NCI-H82 (cell line): ENCODE results near the gene TULP4.

Experiments
- DNase-seq: peaks from one replicate; lab custom pipeline; 2025; lab: John Stamatoyannopoulos, UW

Gene TULP4

DNA sequence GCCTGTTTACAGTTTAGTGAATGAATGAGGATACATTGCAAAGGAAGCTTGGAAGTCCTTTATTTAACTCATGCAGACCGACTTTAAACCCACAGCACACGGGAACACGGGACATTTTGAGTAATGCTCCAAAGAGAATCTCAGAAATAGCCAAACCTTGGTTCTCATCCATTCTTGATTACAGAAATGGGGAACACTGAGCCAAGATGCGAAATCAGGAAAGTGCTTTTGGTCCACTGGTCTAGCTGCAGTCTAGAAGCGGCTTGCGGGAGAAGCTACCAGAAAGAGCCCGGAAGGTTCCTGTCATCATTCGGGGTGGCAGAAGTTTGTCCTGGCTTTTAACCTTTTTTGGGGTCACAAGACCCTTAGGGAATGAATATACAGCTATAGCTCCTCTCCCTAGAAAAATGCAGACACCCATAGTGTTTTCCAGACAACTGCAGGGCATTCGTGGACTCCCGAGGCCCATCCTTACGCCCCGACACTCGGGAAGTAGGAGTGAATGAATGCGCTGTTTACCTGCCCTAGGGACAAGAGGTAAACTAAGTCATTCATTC, 247.2 kb downstream of the TULP4 start:
- DNase-seq: no peak

DNA sequence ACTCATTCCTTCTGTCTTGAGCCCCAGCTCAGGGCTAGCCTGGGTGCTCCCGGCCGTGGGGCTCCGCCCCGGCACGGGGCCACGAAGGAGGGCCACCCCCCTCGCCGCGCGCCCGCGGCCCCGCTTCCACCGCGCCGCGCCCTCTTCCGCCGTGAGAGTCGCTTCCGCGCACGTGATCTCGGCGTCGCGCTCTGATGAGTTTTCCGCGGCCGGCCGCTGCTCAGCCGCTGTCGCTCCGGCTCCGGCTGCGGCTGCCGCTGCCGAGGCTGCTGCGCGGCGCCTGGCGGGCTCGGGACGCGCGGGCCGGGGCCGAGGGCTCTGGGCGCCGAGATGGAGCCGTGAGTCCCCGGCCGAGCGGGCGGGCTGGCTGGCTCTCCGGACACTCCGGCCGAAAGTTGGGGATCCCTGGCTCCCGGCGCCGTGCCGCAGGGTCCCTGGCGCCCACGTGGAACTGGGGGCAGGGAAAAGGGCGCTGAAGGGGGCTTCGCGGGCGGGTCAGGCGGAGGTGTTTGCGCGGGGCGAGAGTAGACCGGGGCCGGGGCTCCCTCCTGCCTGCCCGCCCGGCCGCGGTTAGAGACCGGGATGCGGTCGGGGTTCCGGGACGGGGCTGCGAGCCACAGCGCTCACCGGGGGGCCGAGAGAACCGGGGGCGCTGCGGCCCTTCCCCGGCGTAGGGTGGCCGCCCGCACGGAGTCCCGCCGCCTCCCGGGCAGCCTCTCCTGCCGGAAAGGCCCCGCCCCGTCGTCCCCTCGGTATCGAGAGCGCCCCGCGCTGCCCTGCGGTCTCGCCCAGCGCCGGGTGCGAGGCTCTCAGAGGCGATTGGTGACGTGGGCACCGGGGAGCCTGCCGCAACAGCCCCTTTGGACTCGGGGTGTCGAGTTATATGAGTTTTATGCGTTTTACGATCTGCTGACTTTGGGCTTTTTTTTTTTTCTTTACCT, 247.9 kb downstream of the TULP4 start, which contains the start of gene TMEM181:
TSS of gene TMEM181 (plus strand) at position 197 of the 941 bp plus-strand sequence. CDS start at position 331, 134 bp downstream.
- peak; percentile 89 for DNase-seq

- peak; percentile 54 for DNase-seq
These were observed 248.6 kb downstream of the TULP4 start for GRCh38 chr6:158560836-158561320.
